ENCODE data around the gene BRD4.

The BRD4 gene

GRCh38 chr19:15296353-15296752 is 36.0 kb downstream of the BRD4 start:
- TF ChIP-seq FOXP2 (optimal IDR thresholded peaks at IDR 0.05; ENCODE audit: borderline replicate concordance, extremely low read depth, extremely low read length, insufficient read depth) = no peak
- no peak for TF ChIP-seq TAF1 (IDR thresholded peaks at IDR 0.05; ENCODE audit: borderline replicate concordance, insufficient read depth, low read length)
- TF ChIP-seq SIN3A (IDR thresholded peaks at IDR 0.05; ENCODE audit: borderline replicate concordance, insufficient read depth, low read length) = no peak
- no peak for TF ChIP-seq POLR2AphosphoS5 (IDR thresholded peaks at IDR 0.05; ENCODE audit: low read depth, low read length)
- TF ChIP-seq REST (IDR thresholded peaks at IDR 0.05; ENCODE audit: insufficient read depth in 1 of 2, low read depth in 2 of 2, low read length in 2 of 2) = no peak

GRCh38 chr19:15294561-15294990 is 37.8 kb downstream of the BRD4 start:
- TF ChIP-seq FOXP2 (optimal IDR thresholded peaks at IDR 0.05; ENCODE audit: borderline replicate concordance, extremely low read depth, extremely low read length, insufficient read depth) (no peak), TAF1 (IDR thresholded peaks at IDR 0.05; ENCODE audit: borderline replicate concordance, insufficient read depth, low read length) (no peak), SIN3A (IDR thresholded peaks at IDR 0.05; ENCODE audit: borderline replicate concordance, insufficient read depth, low read length) (no peak), REST (IDR thresholded peaks at IDR 0.05; ENCODE audit: insufficient read depth in 1 of 2, low read depth in 2 of 2, low read length in 2 of 2) (no peak), POLR2AphosphoS5 (IDR thresholded peaks at IDR 0.05; ENCODE audit: low read depth, low read length) (no peak)

GRCh38 chr19:15293781-15294491 is 38.4 kb downstream of the BRD4 start:
- TF ChIP-seq SIN3A (IDR thresholded peaks at IDR 0.05; ENCODE audit: borderline replicate concordance, insufficient read depth, low read length) (no peak), FOXP2 (optimal IDR thresholded peaks at IDR 0.05; ENCODE audit: borderline replicate concordance, extremely low read depth, extremely low read length, insufficient read depth) (no peak), POLR2AphosphoS5 (IDR thresholded peaks at IDR 0.05; ENCODE audit: low read depth, low read length) (no peak), TAF1 (IDR thresholded peaks at IDR 0.05; ENCODE audit: borderline replicate concordance, insufficient read depth, low read length) (no peak), REST (IDR thresholded peaks at IDR 0.05; ENCODE audit: insufficient read depth in 1 of 2, low read depth in 2 of 2, low read length in 2 of 2) (no peak)

- TF ChIP-seq SIN3A (IDR thresholded peaks at IDR 0.05; ENCODE audit: borderline replicate concordance, insufficient read depth, low read length) = no peak
- TF ChIP-seq FOXP2 (optimal IDR thresholded peaks at IDR 0.05; ENCODE audit: borderline replicate concordance, extremely low read depth, extremely low read length, insufficient read depth) = no peak
- no peak for TF ChIP-seq TAF1 (IDR thresholded peaks at IDR 0.05; ENCODE audit: borderline replicate concordance, insufficient read depth, low read length)
- no peak for TF ChIP-seq REST (IDR thresholded peaks at IDR 0.05; ENCODE audit: insufficient read depth in 1 of 2, low read depth in 2 of 2, low read length in 2 of 2)
- TF ChIP-seq POLR2AphosphoS5 (IDR thresholded peaks at IDR 0.05; ENCODE audit: low read depth, low read length) = no peak
Observed at GRCh38 chr19:15292847-15293582, 39.3 kb downstream of the BRD4 start.
